Right atrium auricular region (tissue), 2 donors: ENCODE results near the gene DNAJC5. TPM values are rescaled to one million over a fixed set of nuclear protein-coding genes. Genes with fewer than 3 reads are reported as not detected.
"Not testable (repeated sequence)": the region's sequence is repeated elsewhere in the genome, so short reads cannot be mapped to it uniquely, and the experiment has no call there.

ENCODE experiments used
- DNase-seq: peaks from one replicate; pipeline ENCODE4 v3.0.0-alpha.2; 2019; ENCODE audit warnings: low spot score
- H3K27ac ChIP-seq, 2 donors: fragments of 200-600 bp; sonication (generic); 1 replicate in 1 of 2; 2 replicates in 1 of 2; pipeline ENCODE4 v1.5.1; 2016 to 2019
- H3K27me3 ChIP-seq, 2 donors: fragments of 200-600 bp; sonication (generic); one replicate each; pipeline versions ENCODE4 v1.5.1 to v1.6.0; 2017 to 2019
- H3K36me3 ChIP-seq: fragments of 200-600 bp; sonication (generic); one replicate; pipeline ENCODE4 v1.5.1; 2016
- H3K4me1 ChIP-seq, 2 donors: fragments of 200-600 bp; sonication (generic); one replicate each; pipeline versions ENCODE4 v1.5.1 to v1.6.0; 2017 to 2019
- H3K4me3 ChIP-seq, 2 donors: fragments of 200-600 bp; sonication (generic); 1 replicate in 1 of 2; 2 replicates in 1 of 2; pipeline ENCODE4 v1.5.1; 2017 to 2019; ENCODE audit warnings: mild to moderate bottlenecking in 1 of 2, moderate library complexity in 1 of 2
- H3K9me3 ChIP-seq, 2 donors: fragments of 200-600 bp; sonication (generic); one replicate each; pipeline ENCODE4 v1.5.1; 2019
- CTCF ChIP-seq, 2 donors: fragments of 200-600 bp; sonication (generic); IDR thresholded peaks; one replicate each; pipeline ENCODE4 v1.5.1; 2019; ENCODE audit warnings: antibody characterized with exemption in 2 of 2
- total RNA-seq, 2 donors: library from RNA; depleted of rRNA; stranded (reverse); fragments of >200 nt; gene quantifications; one replicate each; pipeline ENCODE4 v1.1.0, GENCODE V29; 2016

The DNAJC5 gene
- total RNA-seq, 2 donors from 2014 or later: 41.2 to 43.8 TPM

GRCh38 chr20:63911176-63911575 is 16.2 kb downstream of the DNAJC5 start:
- H3K4me1 ChIP-seq: peaks cover 0 to 48% of the 10 kb centered on the region in 2 donors

GRCh38 chr20:63913768-63914167 is 18.8 kb downstream of the DNAJC5 start:
- H3K4me3 ChIP-seq: no peak overlapping the region
- no peaks in the 10 kb centered on the region for H3K27me3 ChIP-seq
- H3K27ac ChIP-seq: no peak overlapping the region
- DNase-seq: no peak
- no peaks in the 10 kb centered on the region for H3K9me3 ChIP-seq
- peaks cover 0 to 27% of the 10 kb centered on the region in 2 donors for H3K4me1 ChIP-seq
- peaks cover 10% of the 10 kb centered on the region for H3K36me3 ChIP-seq
- no peak for TF ChIP-seq CTCF (IDR thresholded peaks at IDR 0.05)

More at GRCh38 chr20:63911176-63911575, 16.2 kb downstream of the DNAJC5 start:
- Histone ChIP-seq H3K27ac (peak overlapping the region in 1 of 2 donors; percentile 33), H3K27me3 (no peaks in the 10 kb centered on the region), H3K9me3 (no peaks in the 10 kb centered on the region), H3K36me3 (no peaks in the 10 kb centered on the region), H3K4me3 (no peak overlapping the region)
- no peak for DNase-seq
- TF ChIP-seq CTCF (IDR thresholded peaks at IDR 0.05): no peak

GRCh38 chr20:63915471-63915870 is 20.5 kb downstream of the DNAJC5 start:
- TF ChIP-seq CTCF (IDR thresholded peaks at IDR 0.05): no peak
- Histone ChIP-seq H3K27ac (no peak overlapping the region), H3K9me3 (no peaks in the 10 kb centered on the region), H3K4me3 (no peak overlapping the region), H3K4me1 (peaks cover 0 to 19% of the 10 kb centered on the region in 2 donors), H3K36me3 (peaks cover 11% of the 10 kb centered on the region), H3K27me3 (no peaks in the 10 kb centered on the region)
- no peak for DNase-seq

DNA sequence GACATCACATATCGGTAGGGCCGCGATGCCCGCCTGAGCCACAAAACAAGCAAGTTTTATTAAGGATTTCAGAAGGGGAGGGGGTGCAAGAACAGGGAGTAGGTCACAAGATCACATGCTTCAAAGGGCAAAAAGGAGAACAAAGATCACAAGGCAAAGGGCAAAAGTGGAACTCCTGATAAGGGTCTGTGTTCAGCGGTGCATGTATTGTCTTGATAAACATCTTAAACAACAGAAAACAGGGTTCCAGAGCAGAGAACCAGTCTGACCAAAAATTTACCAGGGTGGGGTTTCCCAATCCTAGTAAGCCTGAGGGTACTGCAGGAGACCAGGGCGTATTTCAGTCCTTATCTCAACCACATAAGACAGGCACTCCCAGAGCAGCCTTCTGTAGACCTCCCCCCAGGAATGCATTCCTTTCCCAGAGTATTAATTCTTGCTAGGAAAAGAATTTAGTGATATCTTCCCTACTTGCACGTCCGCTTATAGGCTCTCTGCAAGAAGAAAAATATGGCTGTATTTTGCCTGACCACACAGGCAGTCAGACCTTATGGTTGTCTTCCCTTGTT is 21.5 kb downstream of the DNAJC5 start:
- H3K27ac ChIP-seq, DNase-seq: not testable (repeated sequence)

GRCh38 chr20:63917811-63918210 is 22.9 kb downstream of the DNAJC5 start:
- DNase-seq: no peak
- Histone ChIP-seq H3K9me3 (no peaks in the 10 kb centered on the region), H3K4me3 (no peak overlapping the region), H3K27me3 (no peaks in the 10 kb centered on the region), H3K4me1 (peaks cover 0 to 8% of the 10 kb centered on the region in 2 donors), H3K36me3 (peaks cover 20% of the 10 kb centered on the region), H3K27ac (no peak overlapping the region)
- TF ChIP-seq CTCF (IDR thresholded peaks at IDR 0.05): no peak

More for the DNA sequence above, 21.5 kb downstream of the DNAJC5 start:
- Histone ChIP-seq H3K4me1 (peaks cover 0 to 10% of the 10 kb centered on the region in 2 donors), H3K36me3 (peaks cover 14% of the 10 kb centered on the region)
- H3K27me3 ChIP-seq, H3K9me3 ChIP-seq, H3K4me3 ChIP-seq: not testable (repeated sequence)

GRCh38 chr20:63919130-63919529 is 24.2 kb downstream of the DNAJC5 start:
- H3K36me3 ChIP-seq: peaks cover 20% of the 10 kb centered on the region
- H3K27ac ChIP-seq: no peak overlapping the region
- H3K9me3 ChIP-seq: no peaks in the 10 kb centered on the region
- H3K4me1 ChIP-seq: peaks cover 0 to 11% of the 10 kb centered on the region in 2 donors
- no peak overlapping the region for H3K4me3 ChIP-seq
- H3K27me3 ChIP-seq: no peaks in the 10 kb centered on the region
- no peak for DNase-seq
- TF ChIP-seq CTCF (IDR thresholded peaks at IDR 0.05): no peak
